Thyroid gland (tissue), 4 donors: ENCODE measurements around the gene METTL25.

Experiments used
- POLR2A ChIP-seq, 2 donors: fragments of 450-650 bp; IDR thresholded peaks; one replicate each; pipeline ENCODE4 v1.6.1; 2017; ENCODE audit warnings: antibody characterized with exemption in 2 of 2, mild to moderate bottlenecking in 2 of 2, moderate library complexity in 1 of 2
- TF ChIP-seq, protein P1 (sequence below), 6 experiments: fragments of 200-600 bp in 3 of 6; fragments of 450-650 bp in 3 of 6; sonication (generic) in 3 of 6; IDR thresholded peaks; one replicate each; pipeline ENCODE4 v1.5.1; 2016 to 2019; ENCODE audit warnings: antibody characterized with exemption in 6 of 6, mild to moderate bottlenecking in 2 of 6, inconsistent platforms in 1 of 6, moderate library complexity in 1 of 6

GRCh38 chr12:82426586-82426985, 68.3 kb downstream of the METTL25 start:
- TF ChIP-seq, protein P1, sequence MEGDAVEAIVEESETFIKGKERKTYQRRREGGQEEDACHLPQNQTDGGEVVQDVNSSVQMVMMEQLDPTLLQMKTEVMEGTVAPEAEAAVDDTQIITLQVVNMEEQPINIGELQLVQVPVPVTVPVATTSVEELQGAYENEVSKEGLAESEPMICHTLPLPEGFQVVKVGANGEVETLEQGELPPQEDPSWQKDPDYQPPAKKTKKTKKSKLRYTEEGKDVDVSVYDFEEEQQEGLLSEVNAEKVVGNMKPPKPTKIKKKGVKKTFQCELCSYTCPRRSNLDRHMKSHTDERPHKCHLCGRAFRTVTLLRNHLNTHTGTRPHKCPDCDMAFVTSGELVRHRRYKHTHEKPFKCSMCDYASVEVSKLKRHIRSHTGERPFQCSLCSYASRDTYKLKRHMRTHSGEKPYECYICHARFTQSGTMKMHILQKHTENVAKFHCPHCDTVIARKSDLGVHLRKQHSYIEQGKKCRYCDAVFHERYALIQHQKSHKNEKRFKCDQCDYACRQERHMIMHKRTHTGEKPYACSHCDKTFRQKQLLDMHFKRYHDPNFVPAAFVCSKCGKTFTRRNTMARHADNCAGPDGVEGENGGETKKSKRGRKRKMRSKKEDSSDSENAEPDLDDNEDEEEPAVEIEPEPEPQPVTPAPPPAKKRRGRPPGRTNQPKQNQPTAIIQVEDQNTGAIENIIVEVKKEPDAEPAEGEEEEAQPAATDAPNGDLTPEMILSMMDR (IDR thresholded peaks at IDR 0.05) = no peak
- TF ChIP-seq POLR2A (IDR thresholded peaks at IDR 0.05) = no peak
